Stimulated activated CD4-positive, alpha-beta T cell treated with anti-CD3 and anti-CD28 coated beads, Interleukin-15, amount 100 ng/mL, for 1 hour (primary cell): ENCODE data around the gene BTNL9.
"Not testable (repeated sequence)": the region's sequence is repeated elsewhere in the genome, so short reads cannot be mapped to it uniquely, and the experiment has no call there.

Experiments used
- DNase-seq, 2 donors: peaks; one replicate each; pipeline ENCODE4 v3.0.0-alpha.2; 2020; ENCODE audit warnings: low read depth in 1 of 2, low spot score in 1 of 2

Gene BTNL9

DNA sequence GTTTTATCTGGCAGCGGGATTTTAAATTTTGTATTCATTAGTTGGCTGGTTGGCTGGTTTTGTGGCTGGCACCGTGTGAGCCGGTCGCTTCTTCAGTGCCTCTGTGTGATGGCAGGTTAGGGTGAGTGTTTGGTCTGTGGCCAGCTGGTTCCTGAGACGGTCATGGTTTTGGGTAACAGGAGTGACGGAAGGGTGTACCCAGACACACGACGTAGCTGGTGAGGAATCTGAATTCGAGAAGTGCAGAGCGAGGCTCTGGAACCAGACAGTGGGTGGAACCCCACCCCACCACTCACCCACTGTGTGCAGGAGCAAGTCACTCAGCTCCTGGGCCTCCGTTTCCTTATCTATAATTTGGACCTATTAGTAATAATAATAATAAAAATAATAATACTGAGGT is 2.7 kb downstream of the BTNL9 start:
- DNase-seq, result no peak

DNA sequence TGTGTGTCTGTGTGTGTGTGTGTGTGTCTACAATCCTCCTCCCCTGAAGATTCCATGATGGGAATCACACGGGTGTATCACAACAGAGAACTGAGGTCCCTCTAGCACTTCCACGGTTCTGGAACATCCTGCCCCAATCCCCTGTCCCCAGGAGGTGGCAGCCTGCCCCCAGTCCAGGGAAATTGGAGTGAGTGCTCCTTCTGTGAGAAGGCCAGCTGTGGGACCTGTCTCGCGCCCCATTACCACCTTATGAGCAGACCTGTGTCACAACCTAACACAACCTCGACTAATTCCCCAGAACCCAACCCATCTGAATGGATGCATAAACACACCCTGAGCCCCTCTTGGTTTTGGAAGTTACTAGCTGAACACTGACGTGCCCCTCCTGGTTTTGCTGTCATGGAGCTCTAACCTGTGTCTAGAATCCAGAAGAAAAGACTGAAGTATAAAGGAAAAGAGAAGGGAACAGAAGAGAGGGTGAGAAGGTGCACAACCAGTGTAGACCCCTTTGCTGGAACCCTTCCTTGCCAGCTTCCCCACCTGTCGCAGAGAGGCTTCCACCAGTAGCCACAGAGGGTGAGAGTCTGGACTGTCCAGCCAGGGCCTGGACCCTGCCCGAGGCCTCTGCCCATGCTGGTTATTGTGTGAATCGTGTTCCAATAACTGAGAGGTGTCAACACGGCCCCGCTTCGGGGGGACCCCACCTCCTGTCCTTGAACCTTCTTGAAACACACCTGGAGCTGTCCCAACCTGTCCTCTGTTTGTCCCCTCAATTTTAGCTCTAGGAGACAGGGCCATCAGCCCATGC is 3.4 kb downstream of the BTNL9 start:
- DNase-seq, result no peak

- no peak for DNase-seq
Measured at GRCh38 chr5:181044093-181044599, 4.1 kb downstream of the BTNL9 start.

DNA sequence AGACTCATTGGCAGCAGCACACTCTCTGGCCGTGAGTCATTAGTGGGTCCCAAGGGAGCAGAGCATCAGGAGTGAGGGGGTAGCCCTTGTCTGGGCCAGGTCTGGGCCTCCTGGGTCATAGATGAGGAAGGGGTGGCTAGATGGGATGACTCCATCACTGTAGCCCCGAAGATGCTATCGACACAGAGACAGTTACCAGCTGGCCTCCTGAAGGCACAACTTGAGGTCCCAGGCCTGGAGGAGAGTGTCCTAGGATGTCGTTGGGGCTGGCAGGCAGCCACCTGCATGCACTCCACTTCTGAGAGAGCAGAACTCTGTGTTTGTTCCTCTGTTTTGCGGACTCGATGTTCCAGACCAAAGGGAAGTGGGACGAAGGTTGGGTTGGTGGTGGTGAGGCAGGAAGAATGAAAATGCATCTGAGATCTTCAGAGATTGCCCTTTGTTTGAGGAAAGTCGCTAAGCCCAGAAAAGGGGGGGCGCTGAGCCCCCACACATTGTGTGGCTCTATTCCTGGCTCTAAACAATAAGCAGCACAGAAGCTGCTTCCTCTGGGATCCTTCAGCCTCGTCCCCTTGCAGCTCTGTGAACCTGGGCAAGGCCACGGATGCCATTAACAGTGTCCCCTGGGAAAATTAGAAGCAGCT is 4.7 kb downstream of the BTNL9 start:
- no peak for DNase-seq

- DNase-seq, result no peak
Measured at GRCh38 chr5:181045316-181045715, 5.2 kb downstream of the BTNL9 start.

DNA sequence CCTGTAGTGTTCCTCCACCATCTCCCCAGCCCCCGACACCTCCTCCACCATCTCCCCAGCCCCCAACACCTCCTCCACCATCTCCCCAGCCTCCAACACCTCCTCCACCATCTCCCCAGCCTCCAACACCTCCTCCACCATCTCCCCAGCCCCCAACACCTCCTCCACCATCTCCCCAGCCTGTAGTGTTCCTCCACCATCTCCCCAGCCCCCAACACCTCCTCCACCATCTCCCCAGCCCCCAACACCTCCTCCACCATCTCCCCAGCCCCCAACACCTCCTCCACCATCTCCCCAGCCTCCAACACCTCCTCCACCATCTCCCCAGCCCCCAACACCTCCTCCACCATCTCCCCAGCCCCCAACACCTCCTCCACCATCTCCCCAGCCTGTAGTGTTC is 5.8 kb downstream of the BTNL9 start:
- DNase-seq, result not testable (repeated sequence)

DNA sequence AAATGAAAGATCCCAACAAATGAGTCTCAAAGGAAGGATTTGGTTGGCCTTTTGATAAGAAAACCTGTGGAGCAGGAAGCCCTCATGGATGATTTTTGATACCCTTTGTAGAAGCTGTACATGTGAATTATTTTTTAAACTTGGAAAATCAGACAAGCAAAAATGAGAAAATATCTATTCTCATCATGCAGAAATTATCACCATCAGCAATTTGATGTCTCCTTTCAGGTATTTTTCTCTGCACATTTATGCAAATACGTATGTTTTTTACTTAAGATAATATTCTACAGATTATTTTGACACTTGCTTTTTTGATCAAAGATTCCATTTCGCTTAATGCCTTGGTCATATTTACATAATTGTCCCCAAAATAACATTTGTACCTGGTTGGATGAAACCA is 7.2 kb downstream of the BTNL9 start:
- no peak for DNase-seq

GRCh38 chr5:181047921-181048320 is 7.9 kb downstream of the BTNL9 start:
- no peak for DNase-seq

GRCh38 chr5:181050016-181050415 is 9.9 kb downstream of the BTNL9 start:
- no peak for DNase-seq

DNA sequence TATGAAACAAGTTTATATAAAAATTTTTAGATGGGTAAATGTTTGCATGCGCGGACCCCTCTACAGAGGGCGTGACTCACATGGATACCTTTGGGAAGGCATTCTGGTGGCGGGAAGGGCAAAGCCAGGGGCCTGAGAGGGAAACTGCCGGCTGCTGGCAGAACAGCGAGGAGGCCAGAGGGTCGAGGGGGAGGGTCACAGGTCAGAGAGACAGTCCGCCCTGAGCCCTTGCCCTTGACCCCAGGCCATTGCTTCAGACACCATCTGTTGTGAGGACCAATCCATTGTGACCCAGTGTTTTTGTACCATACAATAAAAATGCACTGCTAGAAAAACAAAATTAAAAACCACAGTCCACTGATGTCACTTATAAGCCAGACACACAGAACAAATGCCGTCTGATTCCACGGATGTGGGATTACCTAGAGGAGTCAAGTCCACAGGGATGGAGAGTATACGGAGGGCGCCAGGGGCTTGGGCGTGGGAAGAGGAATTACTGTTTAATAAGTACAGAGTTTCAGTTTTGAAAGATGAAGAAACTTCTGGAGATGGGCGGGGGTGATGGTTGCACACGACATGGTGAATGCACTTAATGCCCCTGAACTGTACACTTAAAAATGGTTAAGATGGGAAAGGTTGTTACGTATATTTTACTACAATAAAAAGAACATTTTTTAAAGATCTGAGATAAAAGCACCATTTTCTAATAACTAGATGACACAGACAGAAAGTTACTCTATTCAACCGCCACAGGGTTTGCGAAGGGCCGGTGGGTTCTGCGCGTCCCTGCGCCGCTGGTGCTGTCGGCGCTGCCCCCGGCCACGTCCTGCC is 12.0 kb downstream of the BTNL9 start:
- DNase-seq, result no peak

DNA sequence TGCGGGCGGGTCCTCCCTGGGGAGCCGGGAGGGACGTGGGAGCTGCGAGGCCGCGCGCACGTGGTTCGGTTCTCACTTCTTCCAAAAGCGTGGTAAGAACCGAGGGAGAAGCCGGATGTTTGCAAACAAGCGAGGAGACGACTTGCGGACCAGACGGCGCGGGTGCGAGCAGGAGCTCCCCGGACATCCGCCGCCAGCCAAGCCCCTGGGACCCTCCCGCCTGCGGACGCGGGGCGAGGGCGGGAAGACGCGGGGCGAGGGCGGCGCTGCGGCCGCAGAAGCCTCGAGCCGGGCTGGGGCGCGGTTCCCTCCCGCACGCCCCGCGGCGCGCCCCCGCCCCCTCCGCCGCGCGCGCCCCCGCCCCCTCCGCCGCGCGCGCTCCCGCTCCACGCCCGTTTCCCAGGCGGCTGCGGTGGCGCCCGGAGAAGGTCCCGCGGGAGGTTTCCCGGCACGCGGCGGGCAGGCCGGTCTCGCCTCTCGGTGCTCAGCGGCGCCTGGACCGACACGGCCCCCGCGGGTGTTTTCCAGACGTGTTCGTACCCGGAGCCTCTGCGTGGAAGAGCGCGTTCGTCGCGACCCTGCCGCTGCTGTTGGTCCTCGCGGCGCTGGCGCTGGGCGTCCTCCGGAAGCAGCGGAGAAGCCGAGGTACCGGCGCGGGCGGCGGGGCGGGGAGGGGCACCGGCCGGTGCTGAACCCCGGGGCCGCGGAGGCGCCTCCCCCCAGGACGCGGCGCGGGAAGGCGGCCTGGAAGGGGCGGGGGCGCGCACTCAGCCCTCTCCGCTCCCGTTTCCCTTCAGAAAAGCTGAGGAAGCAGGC is 12.8 kb downstream of the BTNL9 start:
- no peak for DNase-seq

DNA sequence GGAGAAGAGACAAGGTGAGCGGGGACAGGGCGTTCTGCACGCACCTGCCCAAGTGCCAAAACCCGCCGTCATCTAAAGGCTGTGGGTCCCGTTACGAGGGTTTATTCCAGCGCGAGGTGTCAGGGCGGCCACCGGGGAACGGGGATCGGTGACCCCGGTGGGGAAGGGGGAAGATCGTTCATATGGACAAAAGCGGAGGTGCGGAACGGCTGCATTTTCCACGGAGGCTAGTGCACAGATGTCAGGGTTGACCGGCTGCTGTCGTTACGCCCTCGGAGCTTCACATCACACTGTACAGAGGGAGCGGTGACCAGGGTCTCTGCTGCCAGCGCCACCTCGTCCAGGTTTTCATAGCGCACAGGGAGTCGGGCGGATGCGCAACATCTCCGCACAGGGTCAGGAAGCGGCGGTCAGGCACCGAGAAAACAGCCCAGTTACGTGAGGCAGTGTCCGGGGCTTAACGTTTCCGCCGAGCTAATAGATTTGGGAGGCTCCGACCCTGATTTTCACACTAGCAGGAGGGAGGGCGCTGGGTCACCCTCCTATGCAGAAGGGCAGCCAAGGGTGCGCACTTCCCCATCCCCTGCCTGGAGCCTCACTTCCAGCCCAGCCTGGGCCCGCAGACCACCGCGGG is 13.5 kb downstream of the BTNL9 start:
- DNase-seq, result no peak

- no peak for DNase-seq
Measured at GRCh38 chr5:181054138-181054537, 14.1 kb downstream of the BTNL9 start.

DNA sequence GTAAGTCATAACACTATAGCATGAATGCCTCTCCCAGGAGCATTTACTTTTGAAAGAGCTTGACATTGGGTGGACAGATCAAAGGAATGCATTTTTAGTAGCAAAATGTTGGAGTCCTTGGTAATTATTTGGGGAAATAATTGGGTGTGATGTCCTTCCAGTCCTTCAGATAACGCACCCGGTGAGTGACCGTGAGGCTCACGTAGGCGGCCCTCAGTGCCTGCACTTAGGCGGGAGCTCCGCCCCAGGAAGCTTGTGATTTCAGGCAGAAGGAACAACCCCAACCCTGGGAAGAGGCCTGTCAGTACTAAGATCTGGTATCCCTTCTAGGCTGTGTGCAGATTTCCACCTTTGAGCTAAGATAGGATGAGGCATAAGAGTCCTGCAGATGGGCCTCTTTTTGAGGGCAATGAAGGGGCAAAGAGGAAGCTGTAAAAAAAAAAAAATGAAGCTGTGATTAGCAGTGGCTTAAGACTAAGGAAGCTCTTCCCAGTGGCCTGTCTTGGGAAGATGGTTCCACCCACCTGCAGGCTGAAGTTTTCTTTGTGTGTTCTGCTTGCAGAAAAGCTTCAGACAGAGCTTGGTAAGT is 14.9 kb downstream of the BTNL9 start:
- no peak for DNase-seq

GRCh38 chr5:181056431-181056830 is 16.4 kb downstream of the BTNL9 start:
- no peak for DNase-seq

- DNase-seq, result no peak
Measured at GRCh38 chr5:181058321-181058720, 18.3 kb downstream of the BTNL9 start.

- no peak for DNase-seq
Measured at GRCh38 chr5:181058786-181059296, 18.8 kb downstream of the BTNL9 start.

DNA sequence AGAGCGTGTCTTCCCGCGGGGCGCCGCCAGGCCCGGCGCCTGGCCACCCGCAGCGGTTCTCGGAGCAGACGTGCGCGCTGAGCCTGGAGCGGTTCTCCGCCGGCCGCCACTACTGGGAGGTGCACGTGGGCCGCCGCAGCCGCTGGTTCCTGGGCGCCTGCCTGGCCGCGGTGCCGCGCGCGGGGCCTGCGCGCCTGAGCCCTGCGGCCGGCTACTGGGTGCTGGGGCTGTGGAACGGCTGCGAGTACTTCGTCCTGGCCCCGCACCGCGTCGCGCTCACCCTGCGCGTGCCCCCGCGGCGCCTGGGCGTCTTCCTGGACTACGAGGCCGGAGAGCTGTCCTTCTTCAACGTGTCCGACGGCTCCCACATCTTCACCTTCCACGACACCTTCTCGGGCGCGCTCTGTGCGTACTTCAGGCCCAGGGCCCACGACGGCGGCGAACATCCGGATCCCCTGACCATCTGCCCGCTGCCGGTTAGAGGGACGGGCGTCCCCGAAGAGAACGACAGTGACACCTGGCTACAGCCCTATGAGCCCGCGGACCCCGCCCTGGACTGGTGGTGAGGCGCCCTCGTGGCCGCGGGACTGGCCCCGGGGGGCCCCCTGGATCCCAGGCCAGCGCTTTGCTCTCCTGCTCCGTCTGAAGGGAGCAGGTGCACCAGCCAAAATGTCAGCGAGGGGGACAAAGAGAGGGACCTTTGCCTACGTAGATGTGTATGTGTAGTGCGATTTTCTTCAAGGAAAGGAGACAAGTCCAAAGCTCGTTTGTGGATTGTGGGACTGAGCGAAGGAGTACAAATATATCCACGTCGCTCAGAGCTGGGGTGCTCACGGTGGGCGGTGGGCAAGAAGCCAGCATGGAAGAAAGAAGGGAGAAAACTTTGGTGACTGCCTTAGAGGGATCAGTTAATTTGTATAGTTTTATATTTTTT is 19.5 kb downstream of the BTNL9 start:
- no peak for DNase-seq

DNA sequence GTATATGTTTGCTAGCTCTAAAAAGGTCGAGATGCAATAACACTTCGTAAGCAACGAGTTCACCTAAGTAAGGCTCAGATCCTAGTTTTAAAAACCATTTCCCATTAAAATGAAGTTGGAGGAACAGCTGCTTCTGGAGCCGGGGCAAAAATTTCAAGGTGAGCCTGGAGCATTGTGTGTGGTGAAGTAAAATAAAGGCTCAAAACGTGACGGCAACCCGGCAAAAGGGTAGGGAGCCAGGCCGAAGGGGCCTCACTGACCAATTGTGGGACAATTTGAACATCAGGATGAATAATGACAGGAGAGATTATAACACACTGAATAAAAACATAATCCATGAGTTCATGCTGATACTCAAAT is 20.1 kb downstream of the BTNL9 start:
- no peak for DNase-seq
